Astrocyte (in vitro differentiated cells and primary cell): ENCODE data around the gene KEAP1.

Experiments used
- CTCF ChIP-seq: IDR thresholded peaks from 2 replicates; pipeline ENCODE4 v1.5.1; 2011; ENCODE audit warnings: low read depth, mild to moderate bottlenecking, inconsistent platforms, low read length, moderate library complexity; ENCODE audit not compliant: insufficient read depth
- EZH2 ChIP-seq: IDR thresholded peaks from 2 replicates; pipeline ENCODE4 v1.6.1; 2012; ENCODE audit warnings: mild to moderate bottlenecking, low read length, inconsistent platforms; ENCODE audit not compliant: insufficient read depth

- TF ChIP-seq EZH2: no peak
- no peak for TF ChIP-seq CTCF
These were observed 14.2 kb upstream of the KEAP1 start, which contains the start of gene S1PR5 for GRCh38 chr19:10517361-10517759.
